Measurements from ENCODE around the gene SEC22B.
"Not testable (repeated sequence)": the region's sequence is repeated elsewhere in the genome, so short reads cannot be mapped to it uniquely, and the experiment has no call there.

- not testable (repeated sequence) for TF ChIP-seq POLR2A, CTCF, POLR2AphosphoS5, EP300 (IDR thresholded peaks at IDR 0.05)
Measured at GRCh38 chr1:120179811-120180690, 3.7 kb upstream of the SEC22B start.
